Esophagus mucosa (tissue), 1 donor: Measurements from ENCODE around the gene WIPF3. TPM values are rescaled to one million over a fixed set of nuclear protein-coding genes. Genes with fewer than 3 reads are reported as not detected.

Experiments
- ATAC-seq: fragments of 200-7000 bp; cut with Tn5 transposase; one replicate; pipeline ENCODE4 v1.9.1; 2020
- total RNA-seq: library from RNA; stranded (reverse); gene quantifications from one replicate; pipeline ENCODE4 v1.2.4, GENCODE V29; 2023
- donor health status: DM: yes; HTN: yes; CAD: no.

Gene WIPF3
- total RNA-seq, 1 donor from 2014 or later = 1.2 TPM

DNA sequence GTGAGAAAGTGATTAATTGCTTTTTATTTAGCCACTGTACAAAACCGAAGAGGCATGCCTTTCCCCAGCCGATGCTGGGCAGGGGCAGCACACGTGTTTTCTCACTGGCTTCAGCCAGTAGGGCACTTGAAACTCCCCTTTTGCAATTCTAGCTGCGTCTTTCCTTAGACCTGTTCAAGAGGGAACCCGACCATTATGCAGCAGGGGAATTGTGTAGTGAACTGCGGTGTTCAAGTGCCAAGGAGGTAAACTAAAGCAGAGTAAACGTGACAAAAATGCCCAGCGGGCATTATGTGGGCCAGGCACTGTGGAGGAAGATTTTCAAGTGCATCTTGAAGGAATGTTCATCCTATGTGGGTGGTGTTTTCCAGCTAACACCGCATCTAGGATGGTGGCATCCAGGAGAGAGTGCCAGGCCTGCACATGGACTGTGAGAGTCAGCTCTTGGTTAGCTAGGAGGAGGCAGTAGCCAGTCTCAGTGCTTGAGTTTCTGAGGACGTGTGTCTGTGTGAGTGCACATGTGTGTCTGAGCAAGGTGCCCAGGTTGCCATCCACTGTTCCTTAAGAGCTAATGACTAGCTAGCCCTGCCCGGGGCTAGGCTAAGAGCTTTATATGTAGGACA lies 3.3 kb downstream of the WIPF3 start:
- ATAC-seq = no peak

DNA sequence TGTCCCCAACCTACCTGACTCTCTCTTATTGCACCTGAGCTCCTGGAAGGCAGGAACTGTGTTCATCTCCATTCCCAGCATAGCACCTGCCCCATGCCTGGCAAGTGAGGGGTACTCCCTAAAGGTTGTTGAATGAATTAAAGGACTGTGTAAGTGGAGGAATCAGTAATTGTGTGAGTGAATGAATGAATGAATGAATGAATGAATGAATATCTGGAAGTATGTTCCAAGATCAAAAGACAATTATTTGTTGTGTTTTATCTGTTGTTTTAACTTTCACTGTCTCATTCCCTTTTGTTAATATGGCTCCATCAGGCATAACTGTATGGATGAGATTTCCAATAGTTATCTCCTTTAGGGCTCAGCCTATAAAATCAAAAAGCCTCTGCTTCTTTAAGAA lies 4.0 kb downstream of the WIPF3 start:
- ATAC-seq = no peak

DNA sequence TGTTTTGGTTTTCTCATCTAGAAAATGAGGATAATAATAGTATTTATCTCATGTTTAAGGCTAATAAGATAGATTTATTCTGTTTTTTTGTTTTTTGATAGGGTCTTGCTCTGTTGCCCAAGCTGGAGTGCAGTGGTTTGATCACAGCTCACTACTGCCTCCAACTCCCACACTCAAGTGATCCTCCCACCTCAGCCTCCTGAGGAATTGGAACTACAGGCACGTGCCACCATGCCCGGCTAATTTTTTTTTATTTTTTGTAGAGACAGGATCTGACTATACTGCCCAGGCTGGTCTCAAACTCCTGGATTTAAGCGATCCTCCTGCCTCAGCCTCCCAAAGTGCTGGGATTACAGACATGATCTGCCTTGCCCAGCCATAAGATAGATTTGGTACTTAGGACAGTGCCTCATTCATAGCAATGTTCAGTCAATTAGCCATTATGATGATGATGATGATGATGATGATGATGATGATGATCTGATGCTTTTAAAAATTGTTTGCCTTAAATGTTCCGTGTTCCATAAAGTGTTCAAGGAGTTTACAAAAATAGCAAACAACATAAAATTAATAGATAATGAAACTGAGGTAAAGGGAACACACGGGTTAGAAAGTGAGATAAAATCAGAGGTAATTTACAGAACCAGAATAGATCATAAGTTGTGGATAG lies 4.6 kb downstream of the WIPF3 start:
- no peak for ATAC-seq

GRCh38 chr7:29811586-29811985 lies 5.3 kb downstream of the WIPF3 start:
- ATAC-seq = no peak

DNA sequence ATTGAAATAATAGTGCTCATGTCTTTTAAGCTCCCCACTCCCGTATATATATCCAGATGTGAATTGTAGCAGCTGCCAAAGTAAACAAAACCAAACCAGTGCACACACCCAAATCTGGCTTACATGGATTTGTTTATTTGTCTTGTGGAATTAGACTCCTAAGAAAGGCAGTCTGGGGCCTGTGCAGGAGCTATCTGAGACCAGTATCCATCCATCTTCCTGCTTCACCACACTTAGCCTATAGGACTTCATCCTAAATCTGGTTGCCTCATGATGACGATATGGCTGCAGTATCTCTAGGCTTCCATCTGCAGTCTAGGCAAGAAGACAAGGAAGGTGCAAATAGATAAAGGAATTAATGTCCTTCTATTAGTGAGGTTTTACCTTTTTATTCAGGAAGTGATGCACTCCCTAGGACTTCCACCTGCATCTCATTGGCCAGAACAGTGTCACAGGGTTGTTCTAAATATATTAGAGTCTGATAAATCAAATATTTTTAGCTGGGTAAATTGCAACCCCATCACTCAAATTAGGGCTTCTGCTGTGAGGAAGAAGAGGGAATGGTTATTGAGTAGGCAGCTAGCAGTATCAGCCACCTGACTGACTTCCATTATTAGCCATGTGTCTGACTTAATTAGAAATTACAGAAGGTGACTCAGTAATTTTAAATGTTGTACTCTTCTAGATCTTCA lies 6.0 kb downstream of the WIPF3 start:
- ATAC-seq = peak; percentile 36

GRCh38 chr7:29815181-29816105 lies 9.1 kb downstream of the WIPF3 start:
- ATAC-seq = no peak

GRCh38 chr7:29818308-29818707 lies 12.0 kb downstream of the WIPF3 start:
- no peak for ATAC-seq

GRCh38 chr7:29825775-29826529 lies 19.6 kb downstream of the WIPF3 start:
- no peak for ATAC-seq

DNA sequence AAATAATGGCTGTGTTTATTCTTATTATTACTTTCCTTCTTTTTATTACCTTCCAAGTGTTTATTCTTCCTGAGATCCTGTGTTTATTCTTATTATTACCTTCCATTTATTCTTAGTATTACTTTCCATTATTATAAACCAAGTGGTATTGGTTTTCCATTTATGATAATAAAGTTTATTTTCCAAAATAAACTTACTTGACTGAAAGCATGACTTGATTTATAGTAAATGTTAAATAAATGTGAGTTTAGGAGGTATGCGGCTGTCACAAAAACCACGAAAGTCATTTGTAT lies 20.2 kb downstream of the WIPF3 start:
- ATAC-seq = no peak

GRCh38 chr7:29826904-29827303 lies 20.6 kb downstream of the WIPF3 start:
- no peak for ATAC-seq

DNA sequence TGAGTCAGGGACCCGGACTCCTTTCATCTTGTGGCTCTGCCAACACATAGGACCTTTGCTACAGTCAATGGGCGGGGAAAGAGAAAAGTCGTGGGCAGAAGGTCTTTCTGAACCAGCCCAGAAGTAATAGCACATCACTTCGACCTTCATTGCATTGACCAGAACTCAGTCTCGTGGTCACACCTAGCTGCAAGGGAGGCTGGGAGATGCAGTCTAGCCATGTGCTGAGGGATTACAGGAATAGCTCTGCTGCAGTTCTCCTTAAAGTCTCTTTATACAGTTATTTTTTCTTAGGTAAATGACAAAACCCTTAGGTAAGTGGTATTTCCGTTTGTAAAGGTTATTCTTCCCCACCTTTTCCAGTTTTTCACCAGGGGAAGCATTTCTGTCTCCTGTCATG lies 25.4 kb downstream of the WIPF3 start:
- no peak for ATAC-seq

DNA sequence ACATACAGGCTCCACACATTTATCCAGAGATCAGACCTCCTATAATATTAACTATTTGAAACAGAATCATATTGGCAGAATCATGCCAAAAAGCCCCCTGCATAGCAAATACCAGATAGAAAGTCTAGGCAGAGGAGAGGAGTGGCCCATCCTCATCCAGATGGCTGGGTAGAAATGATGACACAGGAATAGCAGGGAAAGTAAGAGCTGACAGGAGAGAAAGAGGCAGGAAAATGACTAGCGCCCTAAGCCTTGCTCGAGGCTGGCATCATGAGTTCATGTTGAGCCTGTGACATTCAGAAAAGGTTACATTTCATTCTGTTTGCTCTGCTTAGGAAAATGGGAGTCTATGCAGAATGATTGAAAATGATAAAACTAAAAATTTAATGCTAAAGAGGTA lies 27.6 kb downstream of the WIPF3 start:
- ATAC-seq = no peak

DNA sequence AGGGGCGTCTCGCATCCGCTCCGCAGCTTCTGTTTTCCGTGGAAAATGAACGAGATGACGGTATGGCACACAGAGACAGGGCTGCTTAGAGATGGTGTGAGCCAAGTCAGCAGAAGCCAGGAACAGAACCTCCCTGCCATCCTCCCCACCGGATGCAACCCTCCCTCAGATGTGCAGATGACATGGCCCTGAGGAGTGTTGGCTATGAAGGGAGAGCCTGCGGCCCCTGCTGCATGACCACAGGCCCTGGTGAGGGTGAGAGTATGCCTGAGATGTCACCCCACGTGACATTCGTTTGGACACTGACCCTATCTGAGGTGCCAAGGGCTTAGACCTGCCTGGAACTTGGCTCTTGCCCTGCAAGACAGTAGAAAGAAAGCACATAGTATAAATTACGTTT lies 29.4 kb downstream of the WIPF3 start:
- no peak for ATAC-seq

GRCh38 chr7:29839302-29839701 lies 33.0 kb downstream of the WIPF3 start:
- peak; percentile 38 for ATAC-seq

GRCh38 chr7:29839921-29840320 lies 33.6 kb downstream of the WIPF3 start:
- ATAC-seq = no peak

- no peak for ATAC-seq
Observed at GRCh38 chr7:29840701-29841100, 34.4 kb downstream of the WIPF3 start.

- no peak for ATAC-seq
Observed at GRCh38 chr7:29841926-29842701, 35.8 kb downstream of the WIPF3 start.

DNA sequence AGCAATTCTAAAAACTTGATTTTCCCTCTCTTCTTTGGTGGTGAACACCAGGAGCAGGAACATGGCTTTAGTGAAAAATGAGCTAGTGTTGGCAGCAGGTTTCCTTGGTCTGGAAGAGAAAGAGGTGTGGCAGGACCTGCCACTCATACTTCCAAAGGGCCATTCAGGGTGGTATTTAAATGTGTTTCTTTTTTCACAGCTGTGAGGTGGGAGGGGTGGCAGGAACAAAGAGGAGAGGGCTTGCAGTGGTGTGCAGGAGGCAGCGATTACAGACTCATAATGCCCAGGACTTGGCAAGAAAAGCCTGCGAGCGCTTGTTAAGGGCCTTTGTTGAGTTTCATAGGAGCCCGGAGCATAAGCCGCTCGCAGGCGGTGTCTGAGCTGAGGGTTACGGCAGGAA lies 36.8 kb downstream of the WIPF3 start:
- no peak for ATAC-seq

DNA sequence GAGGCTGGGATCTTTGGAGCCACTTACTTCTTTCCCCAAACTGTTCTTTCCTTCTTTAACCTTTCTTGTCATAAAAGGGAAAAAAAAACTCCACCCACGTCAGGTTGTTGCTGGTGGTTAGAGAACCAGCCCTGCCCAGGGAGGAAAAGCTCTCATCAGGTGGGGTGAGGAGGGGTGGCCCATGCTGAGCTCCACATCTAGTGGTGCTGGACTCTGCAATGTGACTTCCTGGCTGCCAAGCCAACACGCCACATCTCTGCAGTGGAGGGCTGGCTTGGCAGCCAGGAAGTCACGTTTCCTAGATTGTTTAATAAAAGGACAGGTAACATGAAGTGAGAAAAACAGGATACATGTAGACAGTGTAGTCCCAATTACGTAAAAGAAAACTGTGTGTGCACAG lies 37.4 kb downstream of the WIPF3 start:
- ATAC-seq = no peak

- ATAC-seq = no peak
Observed at GRCh38 chr7:29844559-29844958, 38.3 kb downstream of the WIPF3 start.

DNA sequence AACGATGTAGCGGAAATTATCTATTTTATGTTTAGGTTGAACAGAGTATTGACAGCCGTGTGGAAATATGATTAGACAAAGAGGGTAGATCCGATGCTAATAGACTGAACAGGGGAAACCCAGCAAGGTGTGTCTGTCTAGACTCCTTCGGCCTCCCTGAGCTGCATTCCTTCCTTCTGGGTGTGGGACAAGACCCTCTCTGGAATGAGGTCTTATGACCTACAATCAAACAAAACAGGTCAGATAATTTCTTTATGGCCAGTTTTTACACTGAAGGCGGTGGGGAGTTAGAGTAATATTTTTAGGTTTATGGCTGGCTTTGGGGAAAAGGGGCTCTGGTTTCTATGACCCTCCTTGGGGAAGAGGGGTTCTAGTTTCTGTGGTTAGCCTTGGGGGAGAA lies 41.2 kb downstream of the WIPF3 start:
- no peak for ATAC-seq

DNA sequence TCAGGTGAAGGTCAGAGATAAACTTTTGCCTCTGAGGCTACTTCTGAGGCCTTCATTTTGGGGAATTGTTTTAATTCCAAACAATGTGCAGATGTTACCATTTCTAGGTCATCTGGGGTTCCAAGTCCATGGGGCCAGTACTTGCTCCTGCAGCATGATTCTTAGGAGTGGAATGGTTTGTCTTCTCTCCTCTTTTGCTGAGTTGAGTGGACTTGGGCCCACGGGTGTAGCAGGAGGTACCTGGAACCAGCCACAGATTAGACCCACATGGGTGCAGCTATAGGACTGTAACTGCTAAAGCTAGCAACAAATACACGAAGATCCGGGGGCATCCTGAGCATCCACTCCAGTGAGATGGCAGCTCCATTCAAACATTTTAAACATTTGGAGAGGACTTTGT lies 41.6 kb downstream of the WIPF3 start:
- no peak for ATAC-seq
